NK-92 (cell line): ENCODE measurements around the gene FRMD8.
"Not testable (repeated sequence)": the region's sequence is repeated elsewhere in the genome, so short reads cannot be mapped to it uniquely, and the experiment has no call there.

Experiments used
- DNase-seq: peaks from one replicate; lab custom pipeline; 2025; ENCODE audit not compliant: unreplicated experiment; lab: John Stamatoyannopoulos, UW

Gene FRMD8

DNA sequence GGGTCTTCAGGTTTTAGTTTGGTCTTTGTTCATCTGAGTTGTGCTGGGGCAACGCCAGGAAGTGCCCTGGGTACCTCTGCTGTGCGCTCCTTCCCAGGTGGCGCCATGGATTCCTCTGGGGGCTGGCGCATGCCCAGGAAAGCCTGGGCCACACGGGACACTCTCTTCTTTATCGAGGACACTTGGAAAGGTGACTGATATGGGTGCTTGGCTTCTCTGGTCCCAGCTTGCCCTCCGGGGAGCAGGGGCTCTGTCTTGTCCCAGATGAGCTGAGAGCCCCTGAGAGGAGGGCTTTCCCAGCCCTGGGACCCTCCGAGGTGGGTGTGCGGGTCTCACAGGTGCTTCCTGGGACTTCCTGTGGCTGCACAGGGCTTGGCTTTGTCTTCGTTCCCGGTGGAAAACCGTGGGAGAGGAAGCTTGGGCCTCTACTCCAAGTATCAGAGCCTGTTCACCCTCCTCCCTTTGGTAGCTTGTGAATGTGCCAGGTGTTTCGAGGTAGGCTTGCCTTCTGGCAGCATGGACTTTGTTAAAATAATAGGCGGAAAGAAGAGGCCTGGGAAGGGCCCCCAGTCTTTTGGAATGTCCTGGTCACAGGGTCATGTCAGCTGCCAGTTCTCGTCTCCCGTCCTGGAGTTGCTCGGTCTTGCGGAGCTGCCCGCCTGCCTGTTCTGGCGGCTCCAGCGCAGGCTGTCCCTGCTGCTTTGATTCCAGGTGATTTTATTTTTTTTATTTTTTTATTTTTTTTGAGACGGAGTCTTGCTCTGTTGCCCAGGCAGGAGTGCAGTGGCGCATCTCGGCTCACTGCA is 26.0 kb downstream of the FRMD8 start:
- DNase-seq, result no peak

DNA sequence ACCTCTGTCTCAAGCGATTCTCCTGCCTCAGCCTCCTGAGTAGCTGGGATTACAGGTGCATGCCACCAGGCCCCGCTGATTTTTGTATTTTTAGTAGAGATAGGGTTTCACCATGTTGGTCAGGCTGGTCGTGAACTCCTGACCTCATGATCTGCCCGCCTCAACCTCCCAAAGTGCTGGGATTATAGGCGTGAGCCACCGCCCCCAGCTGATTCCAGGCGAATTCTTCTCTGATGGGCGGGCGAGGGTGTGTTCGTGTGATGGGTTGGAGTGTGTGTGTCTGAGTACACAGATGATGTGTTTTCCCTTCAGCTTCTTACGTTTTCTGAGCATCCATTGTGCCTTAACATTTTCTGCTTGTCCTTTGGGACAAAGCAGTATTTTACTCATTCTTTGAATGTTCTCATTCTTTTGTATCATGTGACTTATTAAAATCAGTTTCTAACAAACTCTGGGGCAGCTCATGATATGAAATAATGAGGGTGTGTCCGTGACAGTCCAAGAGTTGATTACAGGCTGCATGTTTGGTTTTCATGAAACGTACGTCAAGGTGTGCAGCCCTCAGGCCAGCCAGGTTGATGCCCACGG is 26.7 kb downstream of the FRMD8 start:
- DNase-seq, result not testable (repeated sequence)

DNA sequence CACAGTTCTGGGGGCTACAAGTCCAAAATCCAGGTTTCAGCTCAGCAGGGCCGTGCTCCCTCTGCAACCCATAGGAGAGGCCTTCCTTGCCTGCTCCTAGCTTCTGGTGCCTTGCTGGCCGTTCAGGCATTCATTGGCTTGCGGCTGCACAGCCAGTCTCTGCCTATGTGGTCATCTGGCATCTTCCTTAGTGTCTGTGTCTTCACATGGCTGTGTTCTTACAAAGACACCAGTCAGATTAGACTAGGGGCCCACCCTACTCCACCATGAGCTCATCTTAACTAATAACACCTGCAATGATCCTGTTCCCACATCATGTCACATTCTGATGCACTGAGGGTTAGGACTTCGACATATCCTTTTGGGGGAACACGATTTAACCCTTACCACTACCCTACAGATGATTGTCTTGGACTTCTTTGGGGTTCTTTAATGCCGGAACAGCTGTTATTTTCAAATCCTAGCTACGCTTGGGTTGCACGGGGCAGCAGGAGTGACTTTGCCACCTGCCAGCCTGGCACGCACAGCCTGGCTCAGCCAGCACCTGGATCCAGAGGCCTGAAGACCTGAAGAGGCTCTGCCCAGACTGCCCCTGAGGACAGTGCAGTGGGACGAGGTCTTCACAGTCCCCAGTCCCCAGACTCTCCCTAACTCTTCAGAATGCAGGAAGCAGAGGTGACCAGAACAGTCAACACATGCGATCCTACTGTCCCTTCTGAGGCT is 28.5 kb downstream of the FRMD8 start:
- no peak for DNase-seq

DNA sequence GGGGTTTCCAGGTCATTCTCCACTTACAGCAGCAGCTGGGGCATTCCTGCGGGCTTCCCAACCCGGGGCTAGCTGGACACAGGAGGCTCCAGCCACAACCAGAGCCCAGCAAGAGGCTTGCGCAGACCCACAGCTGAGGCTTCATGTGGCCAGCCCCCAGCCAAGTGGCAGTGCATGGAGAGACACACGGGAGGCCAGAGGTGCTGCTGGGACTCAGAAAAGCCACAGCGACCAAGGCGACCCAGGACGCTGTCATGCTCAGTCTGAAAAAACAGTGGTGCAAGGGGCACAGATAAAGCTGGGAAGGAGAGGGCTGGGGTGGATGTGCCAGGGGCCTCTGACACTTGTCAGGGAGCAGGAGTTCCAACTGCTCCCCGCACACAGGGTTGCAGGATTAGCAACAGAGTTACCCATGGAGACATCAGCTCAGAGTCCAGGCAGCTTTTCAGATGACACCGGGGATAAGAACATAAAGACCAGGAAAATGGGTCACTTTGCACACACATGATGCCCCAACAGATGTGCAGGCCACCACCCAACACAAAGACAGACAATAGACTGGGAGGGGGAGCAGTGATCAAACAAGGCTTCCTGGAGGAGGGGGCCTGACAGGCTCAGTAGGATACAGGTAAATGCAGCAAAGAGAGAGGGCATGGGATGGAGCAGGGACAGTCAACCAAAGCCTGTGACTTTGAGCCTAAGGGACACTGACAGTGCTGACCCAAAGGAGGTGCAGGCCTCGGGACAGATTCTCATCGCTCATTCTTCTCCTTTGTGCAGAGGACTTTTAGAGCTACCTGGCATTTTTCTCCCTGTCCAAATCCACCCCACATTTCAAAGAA is 29.3 kb downstream of the FRMD8 start:
- DNase-seq, result no peak

DNA sequence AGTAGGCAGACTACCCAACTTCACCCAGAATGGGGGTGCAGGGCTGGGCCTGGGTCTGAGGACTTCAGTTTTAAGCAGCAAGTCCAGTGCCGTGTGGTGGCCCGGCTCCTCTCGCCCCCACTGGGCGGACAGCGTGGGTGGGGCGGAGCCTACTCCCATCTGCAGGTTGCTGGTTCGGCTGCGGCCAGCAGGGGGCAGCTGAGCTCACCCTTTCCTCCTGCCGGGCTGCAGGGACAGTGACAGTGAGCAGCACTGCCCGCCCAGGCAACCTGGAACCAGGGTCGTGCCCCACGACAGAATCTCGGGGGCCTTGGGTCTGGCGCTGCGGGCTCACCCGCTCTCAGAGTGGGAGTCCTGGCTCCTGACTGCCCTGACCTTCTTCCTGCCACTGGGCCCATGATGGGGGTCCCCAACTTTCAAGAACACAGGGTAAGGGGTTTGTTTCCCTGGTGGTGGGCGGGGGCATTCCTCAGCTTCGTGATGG is 29.9 kb downstream of the FRMD8 start:
- peak; percentile 34 for DNase-seq

DNA sequence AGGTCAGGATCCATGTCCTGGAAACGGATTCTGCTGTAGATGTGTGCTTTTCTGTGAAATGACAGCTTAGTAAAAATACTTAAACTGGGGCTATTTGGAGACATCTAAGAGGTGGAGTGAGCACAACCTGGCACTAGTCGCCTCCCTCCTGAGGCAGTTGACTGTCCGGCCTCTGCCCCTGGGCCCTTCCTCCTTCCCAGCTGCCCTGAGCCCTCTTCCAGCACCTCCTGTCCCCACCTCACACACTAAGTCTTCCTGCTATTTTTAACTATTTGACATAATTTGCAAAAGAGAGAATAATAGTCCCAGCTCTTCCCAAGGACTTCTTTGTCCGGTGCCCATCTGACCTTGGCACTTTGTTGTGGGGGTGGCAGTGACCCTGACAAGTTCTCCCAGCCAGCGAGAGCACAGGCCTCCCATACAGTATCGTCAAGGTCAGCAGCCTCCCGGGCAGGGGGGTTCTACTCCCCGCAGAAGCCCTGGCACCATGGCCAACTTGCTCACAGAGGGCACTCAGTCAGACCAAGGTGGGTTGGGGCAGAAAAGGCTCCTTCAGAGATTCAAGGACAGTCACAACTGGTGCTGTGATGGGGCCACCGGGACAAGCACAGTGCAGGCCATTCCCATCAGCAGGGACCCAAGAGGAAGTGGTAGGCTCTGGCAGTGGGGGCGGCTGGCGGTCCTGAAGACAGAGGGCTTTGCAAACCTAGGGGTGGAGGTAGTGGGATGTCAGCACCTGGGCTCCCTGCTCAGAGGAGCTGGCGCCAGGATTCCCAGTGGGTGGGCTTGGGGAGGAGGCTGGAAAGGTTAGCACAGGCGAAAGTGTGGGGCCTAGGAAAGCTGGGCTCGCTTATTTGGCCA is 30.6 kb downstream of the FRMD8 start:
- no peak for DNase-seq

DNA sequence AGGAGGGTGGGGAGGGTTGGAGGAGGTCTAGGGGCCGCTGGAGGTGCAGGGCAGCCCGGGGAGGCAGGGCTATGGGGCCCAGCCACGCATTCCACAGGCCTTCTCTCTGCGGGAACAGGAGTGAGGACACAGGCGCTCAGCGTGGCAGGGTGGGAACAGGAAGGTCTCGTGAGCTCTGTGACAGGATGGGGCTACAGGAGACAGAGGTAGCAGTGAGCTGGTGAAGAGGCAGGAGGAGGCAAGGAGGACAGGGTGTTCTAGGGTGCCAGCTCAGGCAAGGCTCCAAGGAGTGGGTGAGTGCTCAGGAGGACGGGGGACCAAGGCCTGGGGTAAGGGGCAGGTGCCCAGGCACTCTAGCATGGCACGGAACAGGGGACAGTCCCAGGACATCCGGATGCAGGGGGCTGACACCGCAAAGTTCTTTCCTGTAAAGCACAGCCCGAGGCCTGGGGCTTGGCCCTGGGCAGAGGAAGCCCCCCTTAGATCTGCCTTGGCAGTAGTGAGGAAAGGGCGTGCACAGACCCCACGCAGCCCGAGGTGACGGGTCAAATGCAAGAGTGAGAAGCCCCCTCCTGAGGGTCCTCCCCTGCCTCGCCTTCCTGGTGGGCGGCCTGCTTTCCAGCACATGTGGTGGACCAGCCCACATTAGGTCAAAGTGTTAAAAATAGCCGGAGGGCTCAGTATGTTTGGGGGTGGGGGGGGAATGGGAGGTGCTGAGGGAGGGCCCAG is 31.4 kb downstream of the FRMD8 start:
- DNase-seq, result no peak

DNA sequence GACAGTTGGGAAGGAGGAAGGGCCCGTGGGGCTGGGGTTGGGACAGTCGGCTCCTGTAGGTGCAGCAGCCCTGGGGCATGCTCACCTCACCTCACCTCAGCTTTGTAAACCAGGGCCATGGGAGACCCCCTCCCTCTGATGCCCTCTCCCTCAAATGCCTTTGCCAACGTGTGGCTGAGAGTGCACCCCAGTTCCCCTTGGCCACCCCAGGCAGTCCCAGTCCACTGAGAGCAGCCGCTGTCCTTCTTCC is 31.9 kb downstream of the FRMD8 start:
- no peak for DNase-seq

DNA sequence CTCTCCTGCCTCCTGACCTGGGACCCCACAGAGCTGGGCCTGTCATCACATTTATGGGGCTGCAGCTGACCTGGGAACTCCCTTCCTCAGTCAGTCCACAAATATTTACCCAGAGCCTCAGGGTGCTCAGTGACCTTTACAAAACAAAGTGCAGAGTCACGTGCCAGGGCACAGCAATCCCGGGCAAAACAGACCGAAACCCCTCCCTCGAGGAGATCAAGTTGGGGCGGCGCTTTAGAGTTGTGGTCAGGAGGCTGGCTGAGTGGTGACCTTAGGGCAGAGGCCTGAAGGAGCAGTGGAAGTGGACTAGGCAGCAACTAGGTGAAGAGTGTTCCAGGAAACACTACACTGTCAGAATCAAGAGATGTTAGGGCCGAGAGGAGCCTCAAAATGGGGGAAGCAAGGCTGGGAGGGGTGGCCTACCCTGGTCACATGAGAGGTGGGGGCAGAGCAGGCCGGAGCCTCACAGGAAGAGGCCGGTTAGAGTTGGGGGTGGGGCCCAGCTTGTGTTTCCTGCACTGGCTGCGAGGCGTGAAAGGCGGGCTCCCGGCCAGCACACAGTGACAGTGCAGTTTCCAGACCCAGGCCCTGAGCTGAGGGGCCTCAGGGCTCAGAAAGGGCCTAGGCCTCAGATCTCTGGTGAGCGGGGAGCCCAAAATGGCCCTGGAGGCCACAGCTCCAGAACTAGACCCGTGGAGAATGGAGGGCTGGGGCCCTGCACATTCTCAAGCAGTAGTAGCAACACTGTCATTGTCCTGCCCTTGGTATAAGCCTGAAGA is 32.4 kb downstream of the FRMD8 start:
- DNase-seq, result no peak

DNA sequence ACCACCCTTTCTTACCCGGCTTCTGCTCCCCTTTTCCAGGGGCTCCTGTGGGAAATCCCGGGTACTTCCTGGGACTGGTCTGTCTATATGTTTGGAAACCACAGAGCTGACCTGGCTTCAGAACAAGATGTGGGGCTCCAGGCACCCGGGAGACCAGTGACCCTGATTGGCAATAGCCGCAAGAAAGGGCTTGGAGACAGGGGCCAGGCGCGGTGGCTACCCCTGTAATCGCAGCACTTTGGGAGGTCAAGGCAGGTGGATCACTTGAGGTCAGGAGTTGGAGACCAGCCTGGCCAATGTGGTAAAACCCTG is 33.0 kb downstream of the FRMD8 start:
- DNase-seq, result no peak

DNA sequence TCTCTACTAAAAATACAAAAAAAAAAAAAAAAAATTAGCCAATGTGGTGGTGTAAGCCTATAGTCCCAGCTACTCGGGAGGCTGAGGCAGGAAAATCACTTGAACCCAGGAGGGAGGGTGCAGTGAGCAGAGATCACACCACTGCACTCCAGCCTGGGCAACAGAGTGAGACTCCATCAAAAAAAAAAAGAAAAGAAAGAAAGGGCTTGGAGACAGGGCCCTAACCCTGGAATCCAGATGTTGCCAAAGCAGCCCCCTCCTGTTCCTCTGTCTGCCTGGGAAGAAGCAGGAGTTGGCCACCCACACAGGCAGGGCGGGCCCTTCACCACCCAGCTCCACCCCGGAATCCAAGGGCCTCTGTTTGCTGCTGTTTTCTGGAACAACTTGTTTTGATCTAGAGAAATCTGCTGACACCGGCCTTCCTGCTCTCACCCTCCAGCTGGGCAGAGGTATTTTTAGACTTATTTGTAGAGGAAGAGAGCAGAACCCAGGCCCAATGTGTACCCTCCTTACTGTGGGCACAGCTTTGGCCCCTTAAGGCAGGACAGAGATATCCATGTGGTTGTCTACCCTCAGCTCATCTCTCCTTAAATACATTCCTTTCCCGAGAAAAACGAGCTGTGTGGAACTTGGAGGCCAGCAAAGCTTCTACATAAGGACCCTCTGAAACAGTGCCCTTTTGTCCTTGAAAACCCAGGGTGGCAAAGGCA is 33.5 kb downstream of the FRMD8 start:
- no peak for DNase-seq

DNA sequence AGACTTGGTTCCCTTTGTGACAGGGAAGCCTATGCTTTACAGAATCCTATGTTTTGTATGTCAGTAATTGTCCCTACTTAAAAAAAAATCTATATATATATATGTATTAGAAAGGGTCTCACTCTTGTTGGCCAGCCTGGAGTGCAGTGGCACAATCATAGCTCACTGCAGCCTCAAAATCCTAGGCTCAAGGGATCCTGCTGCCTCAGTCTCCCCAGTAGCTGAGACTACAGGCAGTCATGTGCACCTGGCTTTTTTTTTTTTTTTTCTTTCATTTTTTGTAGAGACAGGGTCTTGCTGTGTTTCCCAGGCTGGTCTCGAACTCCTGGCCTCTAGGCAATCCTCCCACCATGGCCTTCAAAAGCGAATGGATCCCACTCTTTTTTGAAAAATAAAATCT is 34.1 kb downstream of the FRMD8 start:
- no peak for DNase-seq

DNA sequence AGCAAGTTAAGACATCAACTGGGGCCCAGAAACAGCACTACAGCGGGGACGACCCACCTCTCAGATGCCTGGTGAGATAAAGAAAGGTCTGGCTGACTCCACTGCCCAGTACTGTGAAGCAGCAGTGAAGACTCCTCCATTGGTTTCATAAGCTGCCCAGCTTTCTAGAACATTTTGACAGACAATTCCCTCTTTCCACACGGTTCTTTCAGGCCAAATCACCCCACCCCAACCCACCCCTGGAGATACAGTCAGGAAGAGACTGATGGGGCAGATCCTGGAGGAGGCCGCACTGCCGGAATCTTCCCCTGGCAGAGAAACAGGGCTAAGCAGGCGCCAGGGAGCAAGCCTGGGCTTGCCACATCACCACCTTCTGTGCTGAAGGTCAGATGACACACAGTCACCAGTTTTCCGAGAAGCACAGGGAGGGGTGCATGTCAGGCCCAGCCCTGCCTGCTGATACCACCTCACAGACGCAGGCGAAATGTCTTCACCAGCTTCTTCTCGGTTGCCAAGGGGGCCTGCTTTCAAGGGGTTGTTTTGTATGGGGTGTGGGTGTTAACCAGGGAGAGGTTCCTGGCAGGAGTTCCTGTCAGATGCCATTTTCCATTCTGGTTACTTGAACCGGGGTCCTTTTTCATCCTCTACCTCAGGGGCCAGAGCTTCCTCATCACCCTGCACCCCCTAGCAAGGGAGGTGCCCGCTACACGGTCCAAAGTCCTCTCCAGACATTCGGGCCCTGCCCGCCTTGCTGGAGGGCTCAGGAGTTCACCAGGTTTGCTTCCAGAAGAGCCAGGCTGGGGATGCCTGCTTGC is 34.7 kb downstream of the FRMD8 start:
- peak; percentile 54 for DNase-seq

DNA sequence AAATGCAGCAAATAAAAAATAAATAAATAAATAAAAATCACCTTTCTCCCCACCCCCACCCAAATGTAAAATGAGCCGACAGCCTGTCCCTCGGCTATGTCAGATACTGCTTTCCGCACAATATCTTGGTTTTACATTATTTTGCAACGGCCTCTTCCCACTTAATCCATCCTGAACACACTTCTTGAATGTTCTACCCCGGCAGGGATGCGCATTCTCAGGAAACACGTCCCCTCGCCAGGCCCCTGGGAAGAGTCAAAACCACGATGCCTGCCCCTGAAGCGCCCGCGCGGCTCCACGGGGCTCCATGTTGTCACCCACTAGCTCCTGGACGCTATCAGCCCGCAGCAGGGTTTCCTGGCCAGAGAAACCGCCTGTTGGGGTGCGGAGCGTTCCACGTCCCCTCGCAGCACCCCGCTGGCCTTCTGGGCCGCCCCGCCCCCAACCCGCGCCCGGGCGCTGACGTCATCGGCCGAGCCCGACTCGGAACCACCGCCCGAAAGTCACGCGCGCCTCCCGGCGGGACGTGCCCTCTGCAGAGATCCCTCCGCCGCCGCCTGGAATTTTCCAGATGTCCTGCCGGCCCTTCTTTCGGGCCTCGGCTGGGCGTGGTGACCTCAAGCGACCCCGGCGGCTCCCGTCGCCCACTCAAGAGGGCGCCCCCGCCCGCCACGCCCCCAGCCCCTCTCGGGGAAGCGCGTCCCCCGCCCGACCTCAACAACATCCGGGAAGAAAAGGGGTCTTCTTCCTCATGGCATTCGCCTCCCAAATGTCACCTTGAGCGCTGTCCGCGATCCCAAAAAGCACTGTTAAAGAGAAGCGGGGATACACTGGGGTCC is 35.6 kb downstream of the FRMD8 start:
- no peak for DNase-seq

DNA sequence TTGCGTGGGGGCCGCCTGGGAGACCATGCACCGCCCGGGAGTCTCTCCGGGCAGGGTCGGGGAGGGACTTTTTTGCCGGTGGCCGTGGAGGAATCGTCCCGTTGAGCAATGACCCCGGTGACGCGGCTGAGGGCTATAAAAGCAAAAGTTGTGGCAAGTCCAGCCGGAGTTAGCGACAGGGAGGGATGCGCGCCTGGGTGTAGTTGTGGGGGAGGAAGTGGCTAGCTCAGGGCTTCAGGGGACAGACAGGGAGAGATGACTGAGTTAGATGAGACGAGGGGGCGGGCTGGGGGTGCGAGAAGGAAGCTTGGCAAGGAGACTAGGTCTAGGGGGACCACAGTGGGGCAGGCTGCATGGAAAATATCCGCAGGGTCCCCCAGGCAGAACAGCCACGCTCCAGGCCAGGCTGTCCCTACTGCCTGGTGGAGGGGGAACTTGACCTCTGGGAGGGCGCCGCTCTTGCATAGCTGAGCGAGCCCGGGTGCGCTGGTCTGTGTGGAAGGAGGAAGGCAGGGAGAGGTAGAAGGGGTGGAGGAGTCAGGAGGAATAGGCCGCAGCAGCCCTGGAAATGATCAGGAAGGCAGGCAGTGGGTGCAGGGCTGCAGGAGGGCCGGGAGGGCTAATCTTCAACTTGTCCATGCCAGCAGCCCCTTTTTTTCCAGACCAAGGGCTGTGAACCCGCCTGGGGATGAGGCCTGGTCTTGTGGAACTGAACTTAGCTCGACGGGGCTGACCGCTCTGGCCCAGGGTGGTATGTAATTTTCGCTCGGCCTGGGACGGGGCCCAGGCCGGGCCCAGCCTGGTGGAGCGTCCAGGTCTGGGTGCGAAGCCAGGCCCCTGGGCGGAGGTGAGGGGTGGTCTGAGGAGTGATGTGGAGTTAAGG is 36.4 kb downstream of the FRMD8 start, which contains the start of gene NEAT1:
Gene NEAT1, plus strand, starts transcription at position 166 of the 883 bp plus-strand sequence.
- DNase-seq, result peak; percentile 37
